ENCODE results near the gene SELENOM. TPM values are rescaled to one million over a fixed set of nuclear protein-coding genes. Genes with fewer than 3 reads are reported as not detected.

The SELENOM gene
- total RNA-seq, 2 experiments from 2014 or later = 6.4 to 7.8 TPM

- Mint-ChIP-seq H3K36me3 (peaks cover 3% of the 10 kb centered on the region), H3K9me3 (no peaks in the 10 kb centered on the region), H3K4me3 (no peak overlapping the region), H3K27me3 (no peaks in the 10 kb centered on the region), H3K27ac (no peak overlapping the region), H3K4me1 (no peaks in the 10 kb centered on the region)
- DNase-seq = no peak
Observed at GRCh38 chr22:31093086-31093850, 14.1 kb downstream of the SELENOM start.

- no peaks in the 10 kb centered on the region for H3K4me1 Mint-ChIP-seq
- no peak overlapping the region for H3K4me3 Mint-ChIP-seq
- no peak for DNase-seq
- H3K27ac Mint-ChIP-seq = no peak overlapping the region
- no peaks in the 10 kb centered on the region for H3K27me3 Mint-ChIP-seq
- H3K9me3 Mint-ChIP-seq = no peaks in the 10 kb centered on the region
- peaks cover 3% of the 10 kb centered on the region for H3K36me3 Mint-ChIP-seq
Observed at GRCh38 chr22:31092161-31092560, 15.2 kb downstream of the SELENOM start.

DNA sequence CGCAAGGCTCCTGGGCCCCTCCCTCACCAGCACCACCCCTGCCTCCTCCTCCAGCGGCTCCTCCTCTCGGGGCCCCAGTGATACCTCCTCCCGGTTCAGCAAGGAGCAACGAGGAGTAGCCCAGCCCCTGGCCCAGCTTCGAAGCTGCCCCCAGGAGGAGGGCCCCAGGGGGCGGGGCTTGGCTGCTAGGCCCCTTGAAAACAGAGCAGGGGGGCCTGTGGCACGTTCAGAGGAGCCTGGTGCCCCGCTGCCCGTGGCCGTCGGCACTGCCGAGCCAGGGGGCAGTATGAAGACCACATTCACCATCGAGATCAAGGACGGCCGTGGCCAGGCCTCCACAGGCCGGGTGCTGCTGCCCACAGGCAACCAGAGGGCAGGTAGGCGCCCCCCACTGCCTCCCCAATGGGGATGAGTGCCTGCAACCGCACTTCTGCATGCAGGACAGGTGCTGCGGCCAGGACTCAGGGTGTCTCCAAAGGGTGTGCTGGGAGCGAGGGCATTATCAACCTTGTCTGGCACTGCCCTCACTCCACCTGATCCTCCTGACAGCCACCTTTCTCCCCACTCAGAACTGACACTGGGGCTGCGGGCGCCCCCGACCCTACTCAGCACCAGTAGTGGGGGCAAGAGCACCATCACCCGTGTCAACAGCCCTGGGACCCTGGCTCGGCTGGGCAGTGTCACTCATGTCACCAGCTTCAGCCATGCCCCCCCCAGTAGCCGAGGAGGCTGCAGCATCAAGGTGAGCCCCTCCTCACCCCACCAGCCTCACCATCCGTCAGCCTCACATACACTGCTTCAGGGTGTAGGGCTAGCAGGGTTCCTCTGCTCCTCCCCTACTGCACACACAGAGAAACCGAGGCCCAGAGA, 16.0 kb downstream of the SELENOM start:
- DNase-seq = no peak
- Mint-ChIP-seq H3K27me3 (no peaks in the 10 kb centered on the region), H3K4me3 (no peak overlapping the region), H3K9me3 (no peaks in the 10 kb centered on the region), H3K4me1 (no peaks in the 10 kb centered on the region), H3K36me3 (peaks cover 3% of the 10 kb centered on the region), H3K27ac (no peak overlapping the region)

- DNase-seq = no peak
- H3K4me1 Mint-ChIP-seq = no peaks in the 10 kb centered on the region
- H3K36me3 Mint-ChIP-seq = no peaks in the 10 kb centered on the region
- H3K27me3 Mint-ChIP-seq = no peaks in the 10 kb centered on the region
- H3K27ac Mint-ChIP-seq = no peak overlapping the region
- H3K9me3 Mint-ChIP-seq = no peaks in the 10 kb centered on the region
- H3K4me3 Mint-ChIP-seq = no peak overlapping the region
Observed at GRCh38 chr22:31090217-31091085, 16.9 kb downstream of the SELENOM start.

GRCh38 chr22:31089160-31090100, 17.9 kb downstream of the SELENOM start:
- H3K9me3 Mint-ChIP-seq = no peaks in the 10 kb centered on the region
- no peaks in the 10 kb centered on the region for H3K27me3 Mint-ChIP-seq
- H3K4me1 Mint-ChIP-seq = peaks cover 1% of the 10 kb centered on the region
- H3K4me3 Mint-ChIP-seq = no peak overlapping the region
- no peak overlapping the region for H3K27ac Mint-ChIP-seq
- no peaks in the 10 kb centered on the region for H3K36me3 Mint-ChIP-seq
- DNase-seq = peak; percentile 35

- H3K36me3 Mint-ChIP-seq = no peaks in the 10 kb centered on the region
- peaks cover 5% of the 10 kb centered on the region for H3K4me1 Mint-ChIP-seq
- H3K4me3 Mint-ChIP-seq = no peak overlapping the region
- no peaks in the 10 kb centered on the region for H3K27me3 Mint-ChIP-seq
- H3K9me3 Mint-ChIP-seq = no peaks in the 10 kb centered on the region
- no peak for DNase-seq
- no peak overlapping the region for H3K27ac Mint-ChIP-seq
Observed at GRCh38 chr22:31088233-31088986, 19.0 kb downstream of the SELENOM start.

DNA sequence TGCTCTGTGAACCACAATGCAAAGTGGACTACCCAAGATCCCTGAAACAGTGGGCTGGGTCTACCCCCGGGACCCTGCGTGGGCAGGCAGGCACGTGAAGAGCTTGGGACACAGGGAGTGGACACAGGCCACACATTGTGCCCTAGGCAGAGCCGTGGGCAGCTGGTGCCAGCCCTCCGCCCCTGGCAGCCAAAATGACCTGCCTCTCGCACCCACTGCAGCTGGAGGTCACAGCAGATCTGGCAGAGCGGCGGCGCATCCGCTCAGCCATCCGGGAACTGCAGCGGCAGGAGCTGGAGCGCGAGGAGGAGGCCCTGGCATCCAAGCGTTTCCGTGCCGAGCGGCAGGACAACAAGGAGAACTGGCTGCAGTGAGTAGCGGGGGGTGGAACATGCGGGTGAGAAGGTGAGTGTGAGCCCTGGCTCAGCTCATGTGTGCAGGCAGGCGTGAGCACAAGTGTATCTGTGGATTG, 19.6 kb downstream of the SELENOM start:
- Mint-ChIP-seq H3K36me3 (no peaks in the 10 kb centered on the region), H3K9me3 (no peaks in the 10 kb centered on the region), H3K27me3 (no peaks in the 10 kb centered on the region), H3K4me3 (no peak overlapping the region), H3K4me1 (peaks cover 11% of the 10 kb centered on the region), H3K27ac (no peak overlapping the region)
- DNase-seq = no peak

GRCh38 chr22:31086703-31087330, 20.6 kb downstream of the SELENOM start:
- Mint-ChIP-seq H3K4me1 (peaks cover 19% of the 10 kb centered on the region), H3K4me3 (no peak overlapping the region), H3K27me3 (no peaks in the 10 kb centered on the region), H3K36me3 (no peaks in the 10 kb centered on the region), H3K9me3 (no peaks in the 10 kb centered on the region), H3K27ac (no peak overlapping the region)
- DNase-seq = no peak

- H3K9me3 Mint-ChIP-seq = no peaks in the 10 kb centered on the region
- H3K4me3 Mint-ChIP-seq = peak overlapping the region; percentile 84
- H3K36me3 Mint-ChIP-seq = no peaks in the 10 kb centered on the region
- no peak for DNase-seq
- peaks cover 23% of the 10 kb centered on the region for H3K4me1 Mint-ChIP-seq
- H3K27ac Mint-ChIP-seq = no peak overlapping the region
- no peaks in the 10 kb centered on the region for H3K27me3 Mint-ChIP-seq
Observed at GRCh38 chr22:31085928-31086327, 21.4 kb downstream of the SELENOM start.

- no peak for DNase-seq
- Mint-ChIP-seq H3K36me3 (no peaks in the 10 kb centered on the region), H3K9me3 (no peaks in the 10 kb centered on the region), H3K27me3 (no peaks in the 10 kb centered on the region), H3K4me1 (peaks cover 28% of the 10 kb centered on the region), H3K27ac (peak overlapping the region; percentile 94), H3K4me3 (peak overlapping the region; percentile 84)
Observed at GRCh38 chr22:31085493-31085824, 21.9 kb downstream of the SELENOM start.

- Mint-ChIP-seq H3K9me3 (no peaks in the 10 kb centered on the region), H3K4me3 (peak overlapping the region; percentile 98), H3K27me3 (no peaks in the 10 kb centered on the region), H3K4me1 (peaks cover 30% of the 10 kb centered on the region), H3K27ac (peak overlapping the region; percentile 94), H3K36me3 (no peaks in the 10 kb centered on the region)
- DNase-seq = peak; percentile 93
Observed at GRCh38 chr22:31084811-31085492, 22.4 kb downstream of the SELENOM start.

DNA sequence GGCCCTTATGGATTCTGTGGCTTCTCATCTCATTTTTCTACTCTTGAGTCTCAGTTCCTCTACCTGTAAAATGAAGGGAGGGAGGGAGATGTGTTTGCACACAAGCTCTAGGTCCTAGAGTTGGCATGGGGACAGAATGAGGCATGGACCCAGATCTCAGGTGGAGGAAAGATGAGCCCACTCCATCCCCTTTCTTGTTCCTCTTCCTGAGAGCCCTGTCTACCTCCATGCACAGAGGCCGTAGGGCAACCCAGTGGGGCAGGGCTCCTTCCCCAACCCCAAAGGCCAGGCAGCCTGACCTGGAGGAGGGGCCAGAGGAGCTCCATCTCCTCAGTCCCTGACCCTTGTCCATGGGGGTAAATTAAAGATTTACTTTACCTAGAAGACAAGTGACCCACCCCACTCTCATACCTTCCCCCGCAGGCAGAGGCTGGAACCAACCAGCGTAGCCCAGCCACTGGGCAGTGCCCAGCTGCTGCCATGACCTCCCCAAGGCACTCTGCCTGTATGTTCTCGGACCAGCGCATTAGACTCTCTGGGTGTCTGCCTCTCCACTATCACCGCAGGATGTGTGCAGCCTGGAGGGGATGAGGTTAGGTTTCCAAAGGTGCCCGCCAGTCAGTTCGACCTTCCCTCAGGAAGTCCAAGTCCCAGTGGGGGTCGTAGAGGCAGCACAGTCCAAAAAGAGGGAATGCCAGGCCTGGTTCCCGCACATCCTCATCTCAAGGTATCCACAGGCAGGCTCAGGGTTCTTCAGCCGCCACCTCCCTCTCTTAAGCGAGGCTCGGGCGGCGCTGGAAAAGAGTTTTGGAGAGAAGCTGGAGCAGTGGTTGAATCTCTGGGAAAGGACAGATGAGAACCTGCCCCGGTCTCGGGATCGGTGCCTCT, 23.2 kb downstream of the SELENOM start:
- peak overlapping the region; percentile 98 for H3K4me3 Mint-ChIP-seq
- no peaks in the 10 kb centered on the region for H3K36me3 Mint-ChIP-seq
- H3K27me3 Mint-ChIP-seq = no peaks in the 10 kb centered on the region
- peak overlapping the region; percentile 82 for H3K27ac Mint-ChIP-seq
- H3K9me3 Mint-ChIP-seq = no peaks in the 10 kb centered on the region
- peak; percentile 24 for DNase-seq
- H3K4me1 Mint-ChIP-seq = peaks cover 30% of the 10 kb centered on the region

All from activated naive CD8-positive, alpha-beta T cell treated with anti-CD3 and anti-CD28 coated beads for 36 hours (primary cell).